ENCODE measurements around the gene EML3. TPM values are rescaled to one million over a fixed set of nuclear protein-coding genes. Genes with fewer than 3 reads are reported as not detected.

The EML3 gene
- total RNA-seq, 5 donors from 2014 or later (not counting 1 experiment from before 2014, with no cell fraction given): 160 to 372 (median 328) TPM

GRCh38 chr11:62649486-62649885 lies 36.9 kb upstream of the EML3 start:
- no peak for ATAC-seq (replicated peaks in 1 of 4)
- no peaks in the 10 kb centered on the region for H3K9me3 ChIP-seq
- Mint-ChIP-seq H3K9me3 (no peaks in the 10 kb centered on the region), H3K27ac (no peak overlapping the region), H3K36me3 (peaks cover 4% of the 10 kb centered on the region), H3K4me1 (peaks cover 38 to 45% (median 42%) of the 10 kb centered on the region in 3 donors), H3K4me3 (no peak overlapping the region), H3K27me3 (no peaks in the 10 kb centered on the region)
- peaks cover 9 to 27% of the 10 kb centered on the region in 2 donors for H3K36me3 ChIP-seq (ENCODE audit: control insufficient read depth in 2 of 2, extremely low read depth in 1 of 2, insufficient read depth in 1 of 2, low read length in 1 of 2)
- 98% methylated on average over 8 of the region's 11 CpGs for WGBS (ENCODE audit: insufficient coverage)
- no peaks in the 10 kb centered on the region for H3K27me3 ChIP-seq (replicated peaks in 1 of 2; ENCODE audit: control insufficient read depth in 2 of 2, extremely low read depth in 1 of 2, insufficient read depth in 2 of 2, low read length in 1 of 2)
- ChIA-PET CTCF (no interaction called here), POLR2A (interaction anchor here (0.6 to 1.1 kb wide), 3 partner anchors 11 to 19 kb away, joined by 3 to 6 read pairs (median 4); partner anchors contain the start of genes C11orf98 (in 1 of the 2) and CSKMT (in 1 of the 2))
- H3K4me3 ChIP-seq (ENCODE audit: control insufficient read depth in 1 of 2, extremely low read depth in 1 of 2, low read length in 1 of 2): no peak overlapping the region
- no peak for DNase-seq
- H3K27ac ChIP-seq (ENCODE audit: low read length): no peak overlapping the region
- peaks cover 16 to 65% of the 10 kb centered on the region in 2 experiments for H3K4me1 ChIP-seq (ENCODE audit: control insufficient read depth in 1 of 2, extremely low read depth in 1 of 2, insufficient read depth in 2 of 2, low read length in 2 of 2)

DNA sequence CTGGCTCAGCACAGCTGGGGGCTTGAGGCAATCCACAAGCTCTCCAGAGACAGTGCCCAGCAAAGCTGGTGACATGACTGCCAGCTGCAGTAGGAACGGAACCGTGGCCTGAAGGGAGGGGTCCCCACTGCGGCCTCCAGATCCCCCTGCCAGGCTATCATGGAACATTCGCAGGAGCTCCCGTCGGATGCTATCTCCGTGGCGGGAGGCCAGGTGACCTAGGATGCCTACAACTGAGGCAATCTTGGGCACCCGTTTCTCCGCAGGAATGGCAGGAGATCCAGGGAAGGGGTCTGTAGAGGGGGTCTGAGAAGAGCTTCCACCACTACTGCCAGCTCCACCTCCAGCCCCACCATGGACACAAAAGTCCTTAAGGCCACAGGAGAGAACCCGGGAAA lies 36.4 kb upstream of the EML3 start:
- CTCF ChIA-PET: no interaction called here
- DNase-seq (no peak), ATAC-seq (replicated peaks in 1 of 4) (no peak)
- H3K36me3 ChIP-seq (ENCODE audit: control insufficient read depth in 2 of 2, extremely low read depth in 1 of 2, insufficient read depth in 1 of 2, low read length in 1 of 2): peaks cover 9 to 33% of the 10 kb centered on the region in 2 donors
- Mint-ChIP-seq H3K27me3 (no peaks in the 10 kb centered on the region), H3K4me3 (no peak overlapping the region), H3K36me3 (peaks cover 7% of the 10 kb centered on the region), H3K9me3 (no peaks in the 10 kb centered on the region), H3K27ac (no peak overlapping the region), H3K4me1 (peaks cover 42 to 46% (median 43%) of the 10 kb centered on the region in 3 donors)
- POLR2A ChIA-PET: interaction anchor here (0.6 to 1.2 kb wide), 5 partner anchors 11 to 75 kb away, joined by 3 to 6 read pairs (median 3); partner anchors contain the start of genes C11orf98 (in 1 of the 2), CSKMT (in 1 of the 2) and EEF1G (in 1 of the 2)
- H3K27me3 ChIP-seq (replicated peaks in 1 of 2; ENCODE audit: control insufficient read depth in 2 of 2, extremely low read depth in 1 of 2, insufficient read depth in 2 of 2, low read length in 1 of 2): no peaks in the 10 kb centered on the region
- H3K4me1 ChIP-seq (ENCODE audit: control insufficient read depth in 1 of 2, extremely low read depth in 1 of 2, insufficient read depth in 2 of 2, low read length in 2 of 2): peaks cover 16 to 65% of the 10 kb centered on the region in 2 experiments
- no peaks in the 10 kb centered on the region for H3K9me3 ChIP-seq
- 98% methylated on average over 6 of the region's 11 CpGs for WGBS (ENCODE audit: insufficient coverage)
- no peak overlapping the region for H3K4me3 ChIP-seq (ENCODE audit: control insufficient read depth in 1 of 2, extremely low read depth in 1 of 2, low read length in 1 of 2)
- H3K27ac ChIP-seq (ENCODE audit: low read length): no peak overlapping the region

DNA sequence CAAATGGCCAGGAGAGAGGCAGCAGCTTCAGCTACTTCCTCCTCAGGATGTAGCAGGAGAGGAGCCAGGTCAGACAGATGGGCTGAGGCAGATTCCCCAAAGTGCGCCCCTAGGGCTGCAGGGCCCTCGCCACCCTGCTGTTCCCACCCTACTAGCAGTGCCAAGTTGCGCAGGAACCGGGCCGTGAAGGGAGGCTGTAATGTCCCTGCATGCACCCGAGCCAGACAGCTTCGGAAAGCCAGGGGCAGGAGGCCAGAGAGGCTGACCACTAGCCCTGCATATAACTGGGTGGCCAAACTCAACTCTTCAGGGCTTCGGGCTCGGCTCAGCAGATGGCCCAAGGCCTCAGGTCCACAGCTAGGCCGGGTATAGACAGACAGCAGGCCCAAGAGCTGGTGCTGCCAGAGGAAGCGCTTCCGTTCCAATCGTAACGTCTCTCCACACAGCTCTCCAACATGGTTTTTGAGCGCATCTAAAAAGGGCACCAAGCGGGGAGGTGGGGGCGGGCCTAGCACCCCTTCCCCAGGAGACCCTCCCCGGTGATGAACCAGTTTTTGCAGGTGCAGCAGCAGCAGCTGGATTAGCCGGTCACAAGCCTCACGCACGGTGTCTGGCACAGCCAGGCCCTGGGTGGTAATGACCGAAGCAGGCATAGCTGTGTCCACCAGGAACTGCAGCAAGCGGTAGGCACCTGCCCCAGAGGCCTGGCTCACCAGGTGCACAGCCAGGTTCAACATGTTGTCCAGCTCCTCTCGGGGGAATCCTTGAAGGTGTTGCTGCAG lies 35.8 kb upstream of the EML3 start:
- Mint-ChIP-seq H3K27ac (no peak overlapping the region), H3K9me3 (no peaks in the 10 kb centered on the region), H3K36me3 (peaks cover 7% of the 10 kb centered on the region), H3K27me3 (no peaks in the 10 kb centered on the region), H3K4me1 (peaks cover 38 to 42% (median 40%) of the 10 kb centered on the region in 3 donors), H3K4me3 (no peak overlapping the region)
- H3K27ac ChIP-seq (ENCODE audit: low read length): no peak overlapping the region
- no peak for DNase-seq
- peaks cover 16 to 60% of the 10 kb centered on the region in 2 experiments for H3K4me1 ChIP-seq (ENCODE audit: control insufficient read depth in 1 of 2, extremely low read depth in 1 of 2, insufficient read depth in 2 of 2, low read length in 2 of 2)
- ChIA-PET POLR2A (interaction anchor here (0.8 to 1.2 kb wide), 2 partner anchors 26 to 75 kb away, joined by 3 read pairs; partner anchors contain the start of gene EEF1G (in 1 of the 2)), CTCF (no interaction called here)
- ATAC-seq (replicated peaks in 1 of 4): no peak
- no peaks in the 10 kb centered on the region for H3K27me3 ChIP-seq (replicated peaks in 1 of 2; ENCODE audit: control insufficient read depth in 2 of 2, extremely low read depth in 1 of 2, insufficient read depth in 2 of 2, low read length in 1 of 2)
- no peaks in the 10 kb centered on the region for H3K9me3 ChIP-seq
- peaks cover 9 to 34% of the 10 kb centered on the region in 2 donors for H3K36me3 ChIP-seq (ENCODE audit: control insufficient read depth in 2 of 2, extremely low read depth in 1 of 2, insufficient read depth in 1 of 2, low read length in 1 of 2)
- H3K4me3 ChIP-seq (ENCODE audit: control insufficient read depth in 1 of 2, extremely low read depth in 1 of 2, low read length in 1 of 2): no peak overlapping the region
- 96% methylated on average over 18 of the region's 24 CpGs for WGBS (ENCODE audit: insufficient coverage)

- Histone ChIP-seq H3K27me3 (replicated peaks in 1 of 2; ENCODE audit: control insufficient read depth in 2 of 2, extremely low read depth in 1 of 2, insufficient read depth in 2 of 2, low read length in 1 of 2) (no peaks in the 10 kb centered on the region), H3K27ac (ENCODE audit: low read length) (no peak overlapping the region), H3K4me3 (ENCODE audit: control insufficient read depth in 1 of 2, extremely low read depth in 1 of 2, low read length in 1 of 2) (no peak overlapping the region), H3K4me1 (ENCODE audit: control insufficient read depth in 1 of 2, extremely low read depth in 1 of 2, insufficient read depth in 2 of 2, low read length in 2 of 2) (peaks cover 16 to 55% of the 10 kb centered on the region in 2 experiments), H3K9me3 (no peaks in the 10 kb centered on the region), H3K36me3 (ENCODE audit: control insufficient read depth in 2 of 2, extremely low read depth in 1 of 2, insufficient read depth in 1 of 2, low read length in 1 of 2) (peaks cover 9 to 37% of the 10 kb centered on the region in 2 donors)
- ChIA-PET POLR2A (interaction anchor here (1.2 to 2.4 kb wide), 2 partner anchors 17 to 25 kb away, joined by 3 to 34 read pairs; partner anchors contain the start of genes C11orf98 (in 1 of the 2) and CSKMT (in 1 of the 2)), CTCF (no interaction called here)
- DNase-seq: no peak
- Mint-ChIP-seq H3K9me3 (no peaks in the 10 kb centered on the region), H3K27ac (no peak overlapping the region), H3K27me3 (no peaks in the 10 kb centered on the region), H3K4me3 (no peak overlapping the region), H3K36me3 (peaks cover 7% of the 10 kb centered on the region), H3K4me1 (peaks cover 34 to 42% (median 40%) of the 10 kb centered on the region in 3 donors)
- WGBS (ENCODE audit: insufficient coverage): 91% methylated on average over 6 of the region's 6 CpGs
- ATAC-seq (replicated peaks in 1 of 4): no peak
Observed at GRCh38 chr11:62647609-62648005, 35.0 kb upstream of the EML3 start.

- CTCF ChIA-PET: interaction anchor here (0.6 to 1.7 kb wide), 3 partner anchors 18 to 258 kb away, joined by 4 to 7 read pairs (median 7); partner anchors contain the start of genes C11orf98 (in 1 of the 2) and CSKMT (in 1 of the 2)
Observed at GRCh38 chr11:62646825-62647608, 34.4 kb upstream of the EML3 start.

More at GRCh38 chr11:62646825-62647608, 34.4 kb upstream of the EML3 start:
- Mint-ChIP-seq H3K9me3 (no peaks in the 10 kb centered on the region), H3K27me3 (no peaks in the 10 kb centered on the region), H3K4me3 (peak overlapping the region; percentile 95 to 98 (median 97)), H3K27ac (peak overlapping the region; percentile 93 to 96), H3K36me3 (peaks cover 7% of the 10 kb centered on the region), H3K4me1 (peaks cover 28 to 39% (median 36%) of the 10 kb centered on the region in 3 donors)
- peaks cover 14 to 49% of the 10 kb centered on the region in 2 experiments for H3K4me1 ChIP-seq (ENCODE audit: control insufficient read depth in 1 of 2, extremely low read depth in 1 of 2, insufficient read depth in 2 of 2, low read length in 2 of 2)
- WGBS (ENCODE audit: insufficient coverage): 83% methylated on average over 26 of the region's 32 CpGs
- POLR2A ChIA-PET: interaction anchor here in 1 of 2 donors (0.6 to 2.4 kb wide), 4 partner anchors 18 to 73 kb away, joined by 5 to 34 read pairs (median 8); partner anchors contain the start of genes C11orf98, CSKMT and EEF1G
- H3K27ac ChIP-seq (ENCODE audit: low read length): peak overlapping the region; percentile 38
- H3K4me3 ChIP-seq (ENCODE audit: control insufficient read depth in 1 of 2, extremely low read depth in 1 of 2, low read length in 1 of 2): peak overlapping the region in 1 of 2 donors; percentile 100
- no peak for DNase-seq
- no peaks in the 10 kb centered on the region for H3K9me3 ChIP-seq
- no peaks in the 10 kb centered on the region for H3K27me3 ChIP-seq (replicated peaks in 1 of 2; ENCODE audit: control insufficient read depth in 2 of 2, extremely low read depth in 1 of 2, insufficient read depth in 2 of 2, low read length in 1 of 2)
- peaks cover 9 to 38% of the 10 kb centered on the region in 2 donors for H3K36me3 ChIP-seq (ENCODE audit: control insufficient read depth in 2 of 2, extremely low read depth in 1 of 2, insufficient read depth in 1 of 2, low read length in 1 of 2)
- ATAC-seq (replicated peaks in 1 of 4): no peak
